ENCODE data around the gene RHD. TPM values are rescaled to one million over a fixed set of nuclear protein-coding genes. Genes with fewer than 3 reads are reported as not detected.

RHD gene
- total and polyA plus RNA-seq, 2 of the 4 experiments (the other 2 are of a cell fraction), result not detected

- Histone ChIP-seq H3K18ac (ENCODE audit: low read depth, low read length) (no peak overlapping the region), H3K9me3 (ENCODE audit: control insufficient read depth, insufficient read depth, low read length) (no peaks in the 10 kb centered on the region), H2AFZ (replicated peaks; ENCODE audit: low read length, poor library complexity) (peak overlapping the region; percentile 72), H3K23ac (ENCODE audit: low read depth, low read length) (peak overlapping the region; percentile 87), H3K4ac (ENCODE audit: low read depth, low read length) (peak overlapping the region; percentile 93), H3K9me1 (ENCODE audit: insufficient read depth, low read length) (peaks cover 6% of the 10 kb centered on the region), H3K4me3 (ENCODE audit: insufficient read depth, low read depth, low read length) (no peak overlapping the region), H4K8ac (ENCODE audit: low read depth in 2 of 2, low read length in 2 of 2) (peak overlapping the region in 1 of 2 experiments; percentile 56; a peak in 1 of 4 replicates), H2BK5ac (ENCODE audit: low read depth, low read length, poor library complexity, severe bottlenecking) (peak overlapping the region; percentile 56), H2BK15ac (ENCODE audit: low read depth, low read length) (peak overlapping the region; percentile 98; the same call in 1 of the 3 replicates), H3K14ac (replicated peaks; ENCODE audit: low read depth, low read length) (peak overlapping the region; percentile 72), H3K36me3 (ENCODE audit: control insufficient read depth, insufficient read depth, low read length) (no peaks in the 10 kb centered on the region), H2AK5ac (ENCODE audit: low read depth, low read length) (peak overlapping the region; percentile 87), H3K79me1 (ENCODE audit: low read depth in 1 of 2, low read length in 2 of 2) (peaks cover 0 to 5% of the 10 kb centered on the region in 2 experiments; a peak in 1 of 4 replicates), H3K9ac (ENCODE audit: low read depth, low read length) (no peak overlapping the region), H4K91ac (ENCODE audit: insufficient read depth, low read depth, low read length) (peak overlapping the region; percentile 89), H4K20me1 (ENCODE audit: insufficient read depth, low read length) (no peaks in the 10 kb centered on the region), H3K56ac (ENCODE audit: extremely low read depth, insufficient read depth, low read length) (no peak overlapping the region), H2BK120ac (ENCODE audit: low read depth, low read length) (peak overlapping the region; percentile 89), H3K4me1 (ENCODE audit: control insufficient read depth, insufficient read depth, low read length) (peaks cover 6% of the 10 kb centered on the region), H3K27me3 (ENCODE audit: control insufficient read depth, insufficient read depth, low read length) (no peaks in the 10 kb centered on the region), H3K27ac (ENCODE audit: insufficient read depth, low read length) (no peak overlapping the region), H4K5ac (ENCODE audit: low read depth, low read length) (no peak overlapping the region; the same call in 1 of the 2 replicates), H3K4me2 (ENCODE audit: low read depth, low read length) (no peak overlapping the region), H2AK9ac (replicated peaks; ENCODE audit: low read depth, low read length, poor library complexity) (no peak overlapping the region), H2BK20ac (ENCODE audit: low read depth, low read length) (peak overlapping the region; percentile 76)
- ChIA-PET POLR2A (ENCODE audit: unreplicated experiment) (no interaction called here), CTCF (no interaction called here)
- BruUV-seq (replicated peaks), result no TSS peak
- no peak for ATAC-seq (ENCODE audit: low read depth)
- TF ChIP-seq CEBPB (IDR thresholded peaks at IDR 0.05; ENCODE audit: low read depth, low read length) (no peak), RCOR1 (IDR thresholded peaks at IDR 0.05; ENCODE audit: insufficient replicate concordance, low read length) (no peak), NFE2L2 (IDR thresholded peaks at IDR 0.05; ENCODE audit: low read depth, low read length) (no peak), CHD1 (IDR thresholded peaks at IDR 0.05; ENCODE audit: low read depth, low read length) (no peak), RFX5 (IDR thresholded peaks at IDR 0.05; ENCODE audit: low read depth, low read length) (no peak), RAD21 (IDR thresholded peaks at IDR 0.05; ENCODE audit: low read length) (no peak), MXI1 (IDR thresholded peaks at IDR 0.05; ENCODE audit: borderline replicate concordance, low read depth, low read length) (no peak), CTCF (conservative IDR thresholded peaks at IDR 0.05; ENCODE audit: low read depth, low read length) (no peak), ELK1 (IDR thresholded peaks at IDR 0.05; ENCODE audit: borderline replicate concordance, low read depth, low read length) (no peak), FOS (IDR thresholded peaks at IDR 0.05; ENCODE audit: low read depth, low read length) (no peak), SMC3 (IDR thresholded peaks at IDR 0.05; ENCODE audit: low read depth, low read length) (no peak), USF2 (IDR thresholded peaks at IDR 0.05; ENCODE audit: low read depth, low read length) (no peak), MAFK (IDR thresholded peaks at IDR 0.05; ENCODE audit: low read depth, low read length) (no peak)
- intact Hi-C loops (cut with micrococcal nuclease), result no loop called here
- no peak for DNase-seq
- 100% methylated on average over 1 of the region's 4 CpGs; no CpG with 5 or more reads in 1 of the 2 experiments for WGBS, 2 experiments (ENCODE audit: extremely low coverage in 2 of 2, insufficient read length in 1 of 2)
- in situ Hi-C loops (cut with MboI; ENCODE audit: low sequenced_read_pairs), result no loop called here
- dilution Hi-C loops (cut with HindIII; ENCODE audit: low sequenced_read_pairs, unreplicated experiment), result no loop called here
Observed at GRCh38 chr1:25369241-25369640, 96.9 kb downstream of the RHD start.

Measured in IMR-90 (cell line).